HEK293 (cell line): ENCODE measurements around the gene B4GALT5.

Source experiments
- CTCF ChIA-PET: fragments of 350-600 bp; formaldehyde crosslinking; extraction: SDS; loops from one replicate; lab custom pipeline; 2021; ENCODE audit warnings: antibody characterized with exemption; lab: Yijun Ruan, JAX
- POLR2A ChIA-PET: fragments of 300-600 bp; formaldehyde crosslinking; extraction: SDS; loops from one replicate; lab custom pipeline; 2020; ENCODE audit warnings: antibody characterized with exemption, inconsistent platforms; lab: Yijun Ruan, JAX
- H3K27ac ChIP-seq: fragments of 200-500 bp; sonication (Bioruptor generic); 2 replicates; pipeline ENCODE4 v1.5.1; 2014; ENCODE audit warnings: low read depth, low read length, control low read depth, inconsistent platforms; ENCODE audit errors: extremely low read depth
- H3K36me3 ChIP-seq, 2 experiments: fragments of 200-500 bp in 1 of 2; sonication (Bioruptor generic) in 1 of 2; 1 replicate in 1 of 2; 2 replicates in 1 of 2; pipeline ENCODE4 v1.5.1; 2014 to 2017; ENCODE audit warnings: inconsistent platforms in 2 of 2, low read length in 2 of 2; ENCODE audit not compliant: control insufficient read depth in 2 of 2, insufficient read depth in 1 of 2
- H3K4me1 ChIP-seq: fragments of 200-500 bp; sonication (Bioruptor generic); 2 replicates; pipeline ENCODE4 v1.5.1; 2014; ENCODE audit warnings: mild to moderate bottlenecking, low read length, inconsistent platforms; ENCODE audit not compliant: control insufficient read depth, insufficient read depth
- H3K4me3 ChIP-seq: 2 replicates; pipeline ENCODE4 v1.5.1; 2011; ENCODE audit warnings: low read depth, mild to moderate bottlenecking, control low read depth, low read length, moderate library complexity
- H3K9me3 ChIP-seq: fragments of 200-500 bp; sonication (Bioruptor generic); 2 replicates; pipeline ENCODE4 v1.5.1; 2014; ENCODE audit warnings: low read depth, low read length, inconsistent platforms; ENCODE audit not compliant: control insufficient read depth, insufficient read depth
- EGR2 ChIP-seq: fragments of 450-650 bp; formaldehyde crosslinking; IDR thresholded peaks from 2 replicates; pipeline ENCODE4 v1.5.1; 2016; ENCODE audit warnings: low read depth, missing biosample characterization, missing genetic modification characterization
- GLIS1 ChIP-seq: fragments of 450-650 bp; formaldehyde crosslinking; IDR thresholded peaks from 2 replicates; pipeline ENCODE4 v1.5.1; 2016; ENCODE audit warnings: missing biosample characterization, missing genetic modification characterization
- KLF8 ChIP-seq: fragments of 450-650 bp; formaldehyde crosslinking; IDR thresholded peaks from 2 replicates; pipeline ENCODE4 v1.5.1; 2016; ENCODE audit warnings: missing biosample characterization, missing genetic modification characterization
- REPIN1 ChIP-seq: fragments of 450-650 bp; formaldehyde crosslinking; IDR thresholded peaks from 2 replicates; pipeline ENCODE4 v1.5.1; 2017; ENCODE audit warnings: missing biosample characterization, missing genetic modification characterization, low read depth
- SP2 ChIP-seq: fragments of 450-650 bp; formaldehyde crosslinking; IDR thresholded peaks from 2 replicates; pipeline ENCODE4 v1.5.1; 2016; ENCODE audit warnings: missing biosample characterization, missing genetic modification characterization
- ZBTB49 ChIP-seq: fragments of 450-650 bp; formaldehyde crosslinking; IDR thresholded peaks from 2 replicates; pipeline ENCODE4 v1.5.1; 2016; ENCODE audit warnings: missing biosample characterization, missing genetic modification characterization, low read depth
- ZFP3 ChIP-seq: fragments of 450-650 bp; formaldehyde crosslinking; IDR thresholded peaks from 2 replicates; pipeline ENCODE4 v1.5.1; 2016; ENCODE audit warnings: low read depth, missing biosample characterization, missing genetic modification characterization
- ZFP41 ChIP-seq: fragments of 450-650 bp; formaldehyde crosslinking; IDR thresholded peaks from 2 replicates; pipeline ENCODE4 v1.5.1; 2016; ENCODE audit warnings: missing biosample characterization, missing genetic modification characterization, borderline replicate concordance
- ZIC2 ChIP-seq: fragments of 450-650 bp; formaldehyde crosslinking; IDR thresholded peaks from 2 replicates; pipeline ENCODE4 v1.5.1; 2016; ENCODE audit warnings: missing biosample characterization, missing genetic modification characterization
- ZNF114 ChIP-seq: fragments of 450-650 bp; formaldehyde crosslinking; IDR thresholded peaks from 2 replicates; pipeline ENCODE4 v1.5.0; 2017; ENCODE audit warnings: missing biosample characterization, missing genetic modification characterization
- ZNF157 ChIP-seq: fragments of 450-650 bp; formaldehyde crosslinking; IDR thresholded peaks from 2 replicates; pipeline ENCODE4 v1.5.1; 2016; ENCODE audit warnings: missing biosample characterization, missing genetic modification characterization
- ZNF16 ChIP-seq: fragments of 450-650 bp; formaldehyde crosslinking; IDR thresholded peaks from 2 replicates; pipeline ENCODE4 v1.5.1; 2016; ENCODE audit warnings: low read depth, missing biosample characterization, missing genetic modification characterization
- ZNF223 ChIP-seq: fragments of 450-650 bp; formaldehyde crosslinking; IDR thresholded peaks from 2 replicates; pipeline ENCODE4 v1.5.1; 2016; ENCODE audit warnings: missing biosample characterization, missing genetic modification characterization
- ZNF280D ChIP-seq: fragments of 450-650 bp; formaldehyde crosslinking; IDR thresholded peaks from 2 replicates; pipeline ENCODE4 v1.5.1; 2016; ENCODE audit warnings: missing biosample characterization, missing genetic modification characterization
- ZNF513 ChIP-seq: fragments of 450-650 bp; IDR thresholded peaks from 2 replicates; pipeline ENCODE4 v1.5.1; 2018; ENCODE audit warnings: missing biosample characterization, missing genetic modification characterization
- ZNF544 ChIP-seq: fragments of 450-650 bp; formaldehyde crosslinking; IDR thresholded peaks from 2 replicates; pipeline ENCODE4 v1.5.0; 2017; ENCODE audit warnings: missing biosample characterization, missing genetic modification characterization
- ZNF548 ChIP-seq: fragments of 450-650 bp; formaldehyde crosslinking; IDR thresholded peaks from 2 replicates; pipeline ENCODE4 v1.5.1; 2016; ENCODE audit warnings: missing biosample characterization, missing genetic modification characterization
- ZNF585B ChIP-seq: fragments of 450-650 bp; formaldehyde crosslinking; IDR thresholded peaks from 2 replicates; pipeline ENCODE4 v1.5.1; 2016; ENCODE audit warnings: missing biosample characterization, missing genetic modification characterization
- ZNF596 ChIP-seq: fragments of 450-650 bp; IDR thresholded peaks from 2 replicates; pipeline ENCODE4 v1.5.0; 2018; ENCODE audit warnings: missing biosample characterization, mild to moderate bottlenecking, missing genetic modification characterization, moderate library complexity
- ZNF600 ChIP-seq: fragments of 450-650 bp; formaldehyde crosslinking; IDR thresholded peaks from 2 replicates; pipeline ENCODE4 v1.5.1; 2016; ENCODE audit warnings: missing biosample characterization, missing genetic modification characterization
- ZNF626 ChIP-seq: fragments of 450-650 bp; sonication (Bioruptor Pico); formaldehyde crosslinking; IDR thresholded peaks from 2 replicates; pipeline ENCODE4 v1.5.1; 2018; ENCODE audit warnings: missing biosample characterization, missing genetic modification characterization, inconsistent platforms
- ZNF692 ChIP-seq: fragments of 450-650 bp; formaldehyde crosslinking; IDR thresholded peaks from 2 replicates; pipeline ENCODE4 v1.5.1; 2016; ENCODE audit warnings: missing biosample characterization, missing genetic modification characterization
- ZNF707 ChIP-seq: fragments of 450-650 bp; formaldehyde crosslinking; IDR thresholded peaks from 2 replicates; pipeline ENCODE4 v1.5.1; 2016; ENCODE audit warnings: missing biosample characterization, missing genetic modification characterization
- ZNF837 ChIP-seq: fragments of 450-650 bp; formaldehyde crosslinking; IDR thresholded peaks from 2 replicates; pipeline ENCODE4 v1.5.1; 2016; ENCODE audit warnings: missing biosample characterization, missing genetic modification characterization
- ZSCAN16 ChIP-seq: fragments of 450-650 bp; formaldehyde crosslinking; IDR thresholded peaks from 2 replicates; pipeline ENCODE4 v1.5.1; 2016; ENCODE audit warnings: missing biosample characterization, missing genetic modification characterization

Gene B4GALT5

GRCh38 chr20:49595811-49596561, 117.7 kb downstream of the B4GALT5 start:
- Histone ChIP-seq H3K9me3 (no peaks in the 10 kb centered on the region), H3K27ac (no peak overlapping the region), H3K36me3 (no peaks in the 10 kb centered on the region), H3K4me3 (no peak overlapping the region), H3K4me1 (no peaks in the 10 kb centered on the region)
- no peak for TF ChIP-seq EGR2
- TF ChIP-seq ZNF837 (tag by site-specific recombination), result no peak
- no peak for TF ChIP-seq ZBTB49
- TF ChIP-seq KLF8, result no peak
- no peak for TF ChIP-seq ZNF280D (tag by site-specific recombination)
- no peak for TF ChIP-seq ZNF114 (tag by site-specific recombination)
- TF ChIP-seq GLIS1 (tag by site-specific recombination), result peak; percentile 79
- no peak for TF ChIP-seq ZNF16 (tag by site-specific recombination)
- TF ChIP-seq ZNF548 (tag by site-specific recombination), result no peak
- no peak for TF ChIP-seq ZNF707 (tag by site-specific recombination)
- TF ChIP-seq ZSCAN16, result no peak
- no peak for TF ChIP-seq ZNF223 (tag by site-specific recombination)
- no peak for TF ChIP-seq REPIN1 (tag by site-specific recombination)
- no peak for TF ChIP-seq ZFP3 (tag by site-specific recombination)
- TF ChIP-seq ZNF585B (tag by site-specific recombination), result no peak
- TF ChIP-seq ZNF692 (tag by site-specific recombination), result peak; percentile 39; the same call in 1 of the 2 replicates
- no peak for TF ChIP-seq ZNF544 (tag by site-specific recombination)
- no peak for TF ChIP-seq ZNF513
- TF ChIP-seq ZNF600 (tag by site-specific recombination), result no peak
- peak; percentile 90 for TF ChIP-seq ZIC2
- no peak for TF ChIP-seq ZFP41 (tag by site-specific recombination)
- TF ChIP-seq ZNF596 (tag by site-specific recombination), result no peak
- TF ChIP-seq ZNF157, result no peak
- TF ChIP-seq ZNF626 (tag by site-specific recombination), result no peak
- no peak for TF ChIP-seq SP2 (tag by site-specific recombination)
- CTCF ChIA-PET, result interaction anchor here (0.7 to 2.5 kb wide), 5 partner anchors 9 to 250 kb away, joined by 3 to 16 read pairs (median 5); no protein-coding TSS in a partner anchor
- POLR2A ChIA-PET, result no interaction called here
